HL-60 (cell line): Measurements from ENCODE around the gene HSPA2.

ENCODE experiments used
- DNase-seq, 2 experiments: peaks; one replicate each; pipeline ENCODE4 v3.0.0-alpha.2; 2010 to 2020; ENCODE audit warnings: low read depth in 1 of 2, low spot score in 1 of 2
- H3K27ac ChIP-seq: fragments of 250-450 bp; sonication (Bioruptor Pico); replicated peaks from 2 replicates; pipeline ENCODE4 v1.5.1; 2020; ENCODE audit warnings: mild to moderate bottlenecking, moderate library complexity
- H3K27me3 ChIP-seq: fragments of 250-450 bp; sonication (Bioruptor Pico); 2 replicates; pipeline ENCODE4 v1.5.1; 2021; ENCODE audit warnings: mild to moderate bottlenecking, moderate library complexity; ENCODE audit not compliant: insufficient read depth, poor library complexity, severe bottlenecking
- H3K4me3 ChIP-seq: replicated peaks from 2 replicates; pipeline ENCODE4 v1.5.1; 2011; ENCODE audit warnings: mild to moderate bottlenecking, control low read depth, low read length; ENCODE audit not compliant: insufficient read depth
- CTCF ChIP-seq: IDR thresholded peaks from one replicate; pipeline ENCODE4 v1.5.1; 2011; ENCODE audit warnings: low read length, control low read depth, inconsistent platforms; ENCODE audit not compliant: insufficient read depth
- GABPA ChIP-seq: IDR thresholded peaks from 2 replicates; pipeline ENCODE4 v1.6.1; 2012; ENCODE audit warnings: low read depth
- POLR2AphosphoS5 ChIP-seq: IDR thresholded peaks from 2 replicates; pipeline ENCODE4 v1.6.1; 2012; ENCODE audit warnings: low read depth
- REST ChIP-seq: IDR thresholded peaks from 2 replicates; pipeline ENCODE4 v1.6.1; 2012; ENCODE audit warnings: low read depth; ENCODE audit not compliant: insufficient replicate concordance
- SPI1 ChIP-seq: IDR thresholded peaks from 2 replicates; pipeline ENCODE4 v1.6.1; 2012; ENCODE audit warnings: low read depth, mild to moderate bottlenecking, borderline replicate concordance

HSPA2 gene

GRCh38 chr14:64561631-64562030, 21.1 kb downstream of the HSPA2 start:
- DNase-seq: no peak
- Histone ChIP-seq H3K27me3 (no peaks in the 10 kb centered on the region), H3K4me3 (no peak overlapping the region), H3K27ac (no peak overlapping the region)
- no peak for TF ChIP-seq REST
- TF ChIP-seq POLR2AphosphoS5: no peak
- TF ChIP-seq GABPA: no peak
- no peak for TF ChIP-seq SPI1
- TF ChIP-seq CTCF: no peak

GRCh38 chr14:64562436-64562835, 21.9 kb downstream of the HSPA2 start:
- no peaks in the 10 kb centered on the region for H3K27me3 ChIP-seq
- TF ChIP-seq SPI1 (no peak), GABPA (no peak), CTCF (no peak), POLR2AphosphoS5 (no peak), REST (no peak)
- no peak for DNase-seq
- H3K27ac ChIP-seq: no peak overlapping the region
- H3K4me3 ChIP-seq: no peak overlapping the region

- Histone ChIP-seq H3K27me3 (no peaks in the 10 kb centered on the region), H3K27ac (no peak overlapping the region), H3K4me3 (no peak overlapping the region)
- no peak for TF ChIP-seq SPI1
- no peak for TF ChIP-seq POLR2AphosphoS5
- no peak for TF ChIP-seq CTCF
- TF ChIP-seq REST: no peak
- DNase-seq: no peak
Observed at GRCh38 chr14:64563696-64564095, 23.2 kb downstream of the HSPA2 start.
